ENCODE measurements around the gene ST3GAL4.

The ST3GAL4 gene

GRCh38 chr11:126408901-126409619 lies 53.6 kb downstream of the ST3GAL4 start:
- DNase-seq (ENCODE audit: low read depth), result no peak

- no peak for DNase-seq (ENCODE audit: low read depth)
These were observed 54.1 kb downstream of the ST3GAL4 start for GRCh38 chr11:126409620-126409985.

GRCh38 chr11:126410649-126411048 lies 55.2 kb downstream of the ST3GAL4 start:
- DNase-seq (ENCODE audit: low read depth), result no peak

GRCh38 chr11:126411971-126412381 lies 56.5 kb downstream of the ST3GAL4 start:
- DNase-seq (ENCODE audit: low read depth), result no peak

- DNase-seq (ENCODE audit: low read depth), result no peak
These were observed 57.9 kb downstream of the ST3GAL4 start for GRCh38 chr11:126413426-126413825.

GRCh38 chr11:126413843-126414405 lies 58.4 kb downstream of the ST3GAL4 start:
- DNase-seq (ENCODE audit: low read depth), result no peak

- DNase-seq (ENCODE audit: low read depth), result no peak
These were observed 59.1 kb downstream of the ST3GAL4 start for GRCh38 chr11:126414615-126415014.

GRCh38 chr11:126415128-126415527 lies 59.6 kb downstream of the ST3GAL4 start:
- DNase-seq (ENCODE audit: low read depth), result no peak

GRCh38 chr11:126415669-126416420 lies 60.4 kb downstream of the ST3GAL4 start:
- no peak for DNase-seq (ENCODE audit: low read depth)

- no peak for DNase-seq (ENCODE audit: low read depth)
These were observed 61.1 kb downstream of the ST3GAL4 start for GRCh38 chr11:126416542-126417090.

- DNase-seq (ENCODE audit: low read depth), result no peak
These were observed 61.8 kb downstream of the ST3GAL4 start for GRCh38 chr11:126417091-126417862.

GRCh38 chr11:126418887-126419286 lies 63.4 kb downstream of the ST3GAL4 start:
- no peak for DNase-seq (ENCODE audit: low read depth)

- no peak for DNase-seq (ENCODE audit: low read depth)
These were observed 64.6 kb downstream of the ST3GAL4 start for GRCh38 chr11:126419801-126420697.

GRCh38 chr11:126420698-126421256 lies 65.3 kb downstream of the ST3GAL4 start:
- no peak for DNase-seq (ENCODE audit: low read depth)

GRCh38 chr11:126421271-126421671 lies 65.8 kb downstream of the ST3GAL4 start:
- no peak for DNase-seq (ENCODE audit: low read depth)

- no peak for DNase-seq (ENCODE audit: low read depth)
These were observed 67.0 kb downstream of the ST3GAL4 start for GRCh38 chr11:126422446-126422845.

GRCh38 chr11:126423154-126423553 lies 67.7 kb downstream of the ST3GAL4 start:
- no peak for DNase-seq (ENCODE audit: low read depth)

- no peak for DNase-seq (ENCODE audit: low read depth)
These were observed 68.3 kb downstream of the ST3GAL4 start for GRCh38 chr11:126423743-126424142.

- no peak for DNase-seq (ENCODE audit: low read depth)
These were observed 69.1 kb downstream of the ST3GAL4 start for GRCh38 chr11:126424471-126425039.

- no peak for DNase-seq (ENCODE audit: low read depth)
These were observed 70.6 kb downstream of the ST3GAL4 start for GRCh38 chr11:126426106-126426505.
